ENCODE measurements around the gene EPS8L3.
A peak's percentile ranks its signal among the peaks of the same experiment; 100 is the strongest.
"Not testable (repeated sequence)": the region's sequence is repeated elsewhere in the genome, so short reads cannot be mapped to it uniquely, and the experiment has no call there.

Gene EPS8L3

GRCh38 chr1:109762821-109763645, 690 bp downstream of the EPS8L3 start:
- peak; percentile 34 for DNase-seq

GRCh38 chr1:109762039-109762585, 1.6 kb downstream of the EPS8L3 start:
- no peak for DNase-seq

DNA sequence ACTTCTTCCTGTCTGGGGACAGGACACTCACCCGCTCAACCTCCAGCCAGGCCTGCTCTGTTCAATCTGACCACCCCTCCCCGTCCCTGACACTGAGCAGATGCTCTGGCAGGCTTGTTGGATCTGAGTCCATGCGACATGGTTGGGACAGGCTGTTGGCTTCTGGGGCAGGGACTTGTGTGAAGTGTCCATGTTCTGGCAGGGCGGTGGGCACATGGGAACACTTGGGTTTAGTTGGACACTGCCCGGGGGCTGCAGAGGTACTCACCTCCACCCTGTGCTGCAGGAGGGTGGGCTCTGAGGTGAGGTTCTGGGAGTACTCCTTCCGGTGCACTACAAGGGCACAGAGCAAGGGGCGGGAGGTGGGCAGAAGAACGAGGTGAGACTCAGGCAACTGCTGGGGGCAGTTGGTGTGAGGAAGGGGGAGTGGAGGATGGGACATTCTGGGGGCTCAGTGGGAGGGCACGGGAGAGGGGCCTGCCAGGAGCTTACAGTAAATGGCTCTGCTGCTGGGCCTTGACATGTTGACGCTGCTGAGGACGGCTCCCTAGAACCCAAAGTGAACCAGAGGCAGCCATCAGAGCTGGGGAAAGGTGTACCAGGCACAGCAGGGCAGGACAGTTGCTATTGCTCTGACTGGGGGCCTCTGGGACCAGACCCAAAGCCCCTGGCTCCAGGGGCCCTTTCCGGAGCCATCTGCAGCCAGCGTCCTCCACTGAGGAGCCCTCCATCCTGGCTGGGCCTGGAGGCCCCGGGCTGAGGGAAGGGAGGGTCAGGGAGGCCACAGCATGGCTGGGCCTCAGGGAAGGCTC, 2.3 kb downstream of the EPS8L3 start:
- no peak for DNase-seq

DNA sequence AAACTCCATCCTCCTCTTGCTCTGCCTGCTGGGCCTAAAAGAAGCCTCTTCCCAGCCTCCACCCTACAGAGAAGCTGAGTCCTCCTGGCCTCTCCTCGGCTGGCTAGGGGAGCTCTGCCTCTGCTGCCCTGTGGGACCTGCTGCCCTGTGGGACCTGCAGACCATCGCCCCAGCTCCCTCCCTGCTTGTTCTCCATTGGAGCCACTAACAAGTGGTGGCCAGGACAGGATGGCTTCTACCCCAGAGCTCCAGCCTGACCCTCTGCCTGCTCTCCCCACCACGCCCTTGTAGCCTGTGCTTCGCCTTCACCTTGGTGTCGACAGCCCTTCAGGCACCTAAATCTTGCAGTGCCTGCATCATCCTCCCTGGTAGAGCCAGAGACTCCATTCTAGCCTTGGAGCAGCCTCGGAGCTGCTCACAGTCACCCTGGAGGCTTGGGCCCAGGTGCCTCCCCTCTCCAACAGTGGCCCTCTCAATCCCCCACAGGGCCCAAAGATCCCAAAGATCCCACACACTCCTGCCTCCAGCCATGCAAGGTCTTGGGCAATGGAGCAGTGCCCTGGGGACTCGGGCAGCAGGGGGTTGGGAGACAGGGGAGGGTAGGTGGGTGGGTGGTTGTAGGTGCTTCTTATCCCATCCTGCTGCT, 3.0 kb downstream of the EPS8L3 start:
- DNase-seq: no peak

- DNase-seq: no peak
Measured at GRCh38 chr1:109759513-109760334, 4.0 kb downstream of the EPS8L3 start.

GRCh38 chr1:109757936-109758786, 5.6 kb downstream of the EPS8L3 start:
- DNase-seq: no peak

DNA sequence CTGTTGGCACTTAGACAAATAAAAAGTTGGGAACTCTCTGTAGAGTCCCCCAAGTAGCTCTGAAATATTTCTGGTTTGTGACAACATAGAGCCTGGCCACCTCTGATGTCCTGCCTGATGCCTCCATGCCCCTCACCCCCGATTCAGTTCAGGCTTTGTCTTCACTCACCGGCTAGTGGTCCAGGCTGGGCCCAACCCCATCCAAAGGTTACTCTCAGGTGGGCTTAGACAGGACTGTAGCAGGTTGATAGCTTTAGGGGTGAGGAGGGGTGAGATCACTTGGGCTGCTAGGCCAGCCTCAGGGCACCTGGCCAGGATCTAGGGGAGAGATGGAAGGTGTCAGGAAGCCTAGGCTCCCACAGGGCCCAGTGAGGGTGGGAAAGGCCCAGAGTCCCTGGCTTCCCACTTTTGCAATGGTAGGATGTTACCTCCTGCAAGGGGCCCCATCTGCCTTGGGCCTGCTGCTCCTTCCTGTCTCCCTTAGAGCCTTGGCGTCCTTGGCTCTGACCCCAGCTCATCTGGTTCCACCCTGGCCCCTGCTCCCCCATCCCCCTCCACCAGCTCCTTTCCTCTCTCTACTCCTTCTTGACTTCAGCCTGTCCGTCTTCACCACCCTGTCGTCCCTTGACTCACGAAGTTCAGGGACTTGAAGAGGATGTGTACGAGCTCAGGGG, 6.7 kb downstream of the EPS8L3 start:
- DNase-seq: no peak

DNA sequence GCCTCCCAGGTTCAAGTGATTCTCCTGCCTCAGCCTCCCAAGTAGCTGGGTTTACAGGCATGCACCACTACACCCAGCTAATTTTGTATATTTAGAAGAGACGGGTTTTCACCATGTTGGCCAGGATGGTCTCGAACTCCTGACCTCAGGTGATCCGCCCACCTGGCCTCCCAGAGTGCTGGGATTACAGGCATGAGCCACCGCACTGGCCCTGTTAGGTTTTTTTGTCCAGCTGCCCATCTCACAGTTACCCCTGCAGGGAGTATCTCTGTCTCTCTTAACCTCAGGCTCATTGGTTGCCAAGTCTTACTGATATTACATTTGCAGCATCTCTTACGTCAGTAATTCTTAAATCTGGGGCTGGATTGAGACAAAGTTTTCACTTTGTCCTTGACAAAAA, 7.4 kb downstream of the EPS8L3 start:
- not testable (repeated sequence) for DNase-seq

GRCh38 chr1:109754738-109755137, 9.0 kb downstream of the EPS8L3 start:
- no peak for DNase-seq

- DNase-seq: no peak
Measured at GRCh38 chr1:109751531-109752260, 12.0 kb downstream of the EPS8L3 start.

- DNase-seq: no peak
Measured at GRCh38 chr1:109750920-109751319, 12.8 kb downstream of the EPS8L3 start.

- no peak for DNase-seq
Measured at GRCh38 chr1:109750241-109750882, 13.4 kb downstream of the EPS8L3 start.

DNA sequence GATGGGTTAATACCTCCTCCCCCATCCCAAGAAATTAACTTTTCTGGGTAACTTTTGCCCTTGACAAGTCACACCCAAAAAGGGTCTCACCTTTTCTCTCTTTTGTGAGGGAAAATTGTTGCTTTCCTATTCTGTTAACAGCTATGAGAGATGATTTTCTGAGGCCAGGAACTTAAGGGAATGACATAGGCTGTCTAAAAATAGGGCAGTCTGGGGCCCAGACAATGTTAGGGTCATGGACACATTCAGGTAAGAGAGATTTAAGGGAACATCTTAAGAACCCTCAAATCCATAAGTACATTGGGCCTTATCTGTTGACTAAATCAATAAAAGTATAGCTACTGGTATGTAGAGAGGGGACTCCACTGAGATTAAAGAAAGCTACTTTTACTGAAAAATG, 14.5 kb downstream of the EPS8L3 start:
- no peak for DNase-seq

DNA sequence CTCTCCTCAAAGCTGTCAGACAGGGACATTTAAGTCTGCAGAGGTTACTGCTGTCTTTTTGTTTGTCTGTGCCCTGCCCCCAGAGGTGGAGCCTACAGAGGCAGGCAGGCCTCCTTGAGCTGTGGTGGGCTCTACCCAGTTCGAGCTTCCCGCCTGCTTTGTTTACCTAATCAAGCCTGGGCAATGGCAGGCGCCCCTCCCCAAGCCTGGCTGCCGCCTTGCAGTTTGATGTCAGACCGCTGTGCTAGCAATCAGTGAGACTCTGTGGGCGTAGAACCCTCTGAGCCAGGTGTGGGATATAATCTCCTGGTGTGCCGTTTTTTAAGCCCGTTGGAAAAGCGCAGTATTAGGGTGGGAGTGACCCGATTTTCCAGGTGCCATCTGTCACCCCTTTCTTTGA, 15.4 kb downstream of the EPS8L3 start:
- DNase-seq: not testable (repeated sequence)

- no peak for DNase-seq
Measured at GRCh38 chr1:109740615-109741373, 22.9 kb downstream of the EPS8L3 start, which contains the start of gene GSTM3. GSTM3 (minus strand) TSS chr1:109741038; CDS start chr1:109740287, 751 bp downstream.

DNA sequence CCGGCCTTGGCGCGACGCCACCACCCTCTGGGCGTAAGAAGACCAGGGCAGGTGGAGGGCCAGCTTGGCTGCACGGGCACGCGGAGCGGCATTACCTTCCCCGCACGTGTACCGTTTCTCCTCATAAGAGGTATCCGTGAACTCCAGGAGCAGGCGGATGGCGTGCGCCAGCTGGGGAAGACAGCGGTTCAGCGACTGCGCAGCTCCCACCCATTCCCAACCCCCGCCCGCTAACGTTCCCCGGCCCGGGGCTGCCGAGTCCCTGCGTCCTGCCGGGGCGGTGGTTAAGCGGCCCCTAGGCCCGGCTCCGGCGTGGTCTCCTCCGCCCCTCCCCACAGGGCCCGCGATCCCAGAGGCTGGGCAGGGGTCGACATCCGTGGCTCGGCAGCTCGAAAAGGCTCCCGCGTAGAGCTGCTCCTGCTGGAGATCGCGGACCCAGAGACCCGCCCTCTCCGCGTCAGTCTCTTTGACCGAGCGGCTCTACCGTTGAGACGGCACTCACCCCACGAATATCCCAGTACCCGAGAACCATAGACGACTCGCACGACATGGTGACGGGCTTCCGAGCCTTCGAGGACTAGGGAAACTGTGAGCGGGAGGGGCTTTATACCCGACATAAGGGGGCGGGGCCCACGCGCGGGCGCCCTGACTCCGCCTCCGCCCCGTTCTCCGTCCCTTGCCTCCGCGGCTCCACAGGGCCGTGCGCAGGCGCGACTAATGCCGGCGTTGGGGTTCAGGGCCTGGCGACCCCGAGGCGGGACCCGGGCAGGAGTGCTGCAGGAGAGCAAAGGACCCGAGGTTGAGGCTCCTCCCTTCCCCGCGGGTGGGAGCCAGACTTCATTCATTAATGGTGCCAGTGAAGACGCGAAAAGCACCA, 23.7 kb downstream of the EPS8L3 start:
- peak; percentile 85 for DNase-seq

- DNase-seq: no peak
Measured at GRCh38 chr1:109733236-109733870, 30.4 kb downstream of the EPS8L3 start.

All from CD4-positive, alpha-beta T cell treated with Interferon gamma for 1 hour (primary cell).